Bone marrow (tissue), 2 donors: Measurements from ENCODE around the gene MBD3L5.
A peak's percentile ranks its signal among the peaks of the same experiment; 100 is the strongest.
"Not testable (repeated sequence)": the region's sequence is repeated elsewhere in the genome, so short reads cannot be mapped to it uniquely, and the experiment has no call there.

ENCODE experiments used
- DNase-seq, 2 donors: peaks; one replicate each; lab custom pipeline; 2025; lab: John Stamatoyannopoulos, UW

MBD3L5 gene

DNA sequence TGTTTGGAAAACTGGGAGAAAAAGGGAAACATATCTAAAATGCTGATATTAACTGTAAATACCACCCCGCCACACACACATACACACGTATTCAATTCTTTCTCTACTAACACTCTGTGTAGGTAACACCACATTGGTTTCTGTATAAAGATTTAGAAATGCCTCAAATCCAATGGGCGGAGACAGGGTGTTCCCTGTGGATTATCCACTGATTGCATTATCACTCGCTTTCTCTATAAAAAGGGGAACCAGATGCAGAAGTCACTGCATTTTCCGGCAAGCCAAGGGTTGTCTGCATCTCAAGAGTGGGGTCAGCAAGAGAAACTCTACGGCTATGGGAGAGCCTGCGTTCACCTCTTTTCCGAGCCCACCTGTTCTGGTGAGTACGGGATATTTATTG is at the start of gene MBD3L5:
MBD3L5 (plus strand) TSS at position 301 of the 400 bp plus-strand sequence; CDS start at position 335, 34 bp downstream.
- not testable (repeated sequence) for DNase-seq

DNA sequence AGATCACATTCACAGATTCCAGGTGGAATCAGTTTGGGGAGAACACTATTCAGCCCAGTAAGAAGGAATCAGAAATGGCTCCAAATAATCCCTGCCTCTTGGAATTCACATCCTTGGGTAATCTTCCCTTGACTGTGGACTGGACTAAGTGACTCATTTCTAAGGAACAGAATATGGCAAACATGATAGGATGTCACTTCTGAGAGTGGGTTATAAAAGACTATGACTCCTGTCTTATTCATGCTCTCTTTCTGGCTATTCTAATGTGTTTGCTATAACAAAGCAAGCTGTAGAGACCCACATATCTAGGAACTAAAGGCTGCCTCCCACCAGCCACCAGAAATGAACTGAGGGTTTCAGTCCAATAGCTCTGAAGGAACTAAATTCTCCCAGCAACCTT is 46.9 kb upstream of the MBD3L5 start:
- DNase-seq = no peak

DNA sequence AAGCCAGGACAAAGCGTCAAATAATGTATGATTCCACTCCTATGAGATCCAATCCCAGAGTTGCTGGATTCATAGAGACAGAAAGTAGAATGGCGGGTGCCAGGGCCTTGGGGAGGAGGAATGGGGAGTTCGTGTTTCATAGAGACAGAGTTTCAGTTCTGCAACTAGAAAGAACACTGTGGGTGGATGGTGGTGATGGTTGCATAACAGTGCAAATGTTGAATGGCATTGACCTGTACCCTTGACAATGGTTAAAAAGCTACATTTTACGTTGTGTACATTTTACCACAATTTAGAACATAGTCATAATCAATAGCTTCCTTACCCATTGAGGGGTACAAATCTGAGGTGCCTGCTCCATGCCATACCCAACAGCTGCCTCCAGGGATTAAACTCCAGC is 42.5 kb upstream of the MBD3L5 start:
- no peak for DNase-seq

DNA sequence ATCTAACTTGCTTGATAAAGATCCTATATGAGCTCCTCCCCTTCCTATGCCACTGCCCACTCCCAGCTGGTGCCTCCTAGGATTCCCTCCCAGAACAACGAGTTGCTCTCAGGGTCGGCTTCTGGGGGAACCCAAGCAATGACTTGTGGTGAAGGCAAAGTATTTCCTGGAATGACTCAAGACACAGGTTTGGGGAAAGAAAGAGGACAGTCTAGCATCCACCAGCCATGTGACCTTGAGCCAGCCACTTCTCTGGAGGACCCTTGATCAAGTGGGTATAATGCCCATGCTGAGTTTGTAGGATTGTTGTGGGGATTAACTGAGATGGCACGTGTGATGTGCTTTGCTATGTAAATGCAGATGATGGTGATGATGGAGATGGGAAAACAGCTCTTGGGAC is 42.1 kb upstream of the MBD3L5 start:
- DNase-seq = no peak

DNA sequence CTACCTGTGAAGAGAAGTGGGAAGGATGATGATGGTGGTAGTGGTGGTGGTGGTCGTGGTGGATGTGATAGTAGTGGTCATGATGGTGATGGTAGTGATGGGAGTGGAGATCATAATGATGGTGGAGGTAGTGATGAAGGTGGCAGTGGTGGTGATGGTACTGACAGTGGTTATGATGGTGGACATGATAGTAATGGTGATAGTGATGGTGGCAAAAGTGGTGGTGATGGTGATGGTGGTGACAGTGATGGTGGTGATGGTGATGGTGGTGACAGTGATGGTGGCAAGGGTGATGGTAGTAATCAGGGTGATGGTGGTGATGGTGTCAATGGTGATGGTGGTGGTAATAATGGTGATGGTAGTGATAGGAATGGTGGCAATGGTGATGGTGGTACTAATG is 35.3 kb upstream of the MBD3L5 start:
- DNase-seq = no peak

DNA sequence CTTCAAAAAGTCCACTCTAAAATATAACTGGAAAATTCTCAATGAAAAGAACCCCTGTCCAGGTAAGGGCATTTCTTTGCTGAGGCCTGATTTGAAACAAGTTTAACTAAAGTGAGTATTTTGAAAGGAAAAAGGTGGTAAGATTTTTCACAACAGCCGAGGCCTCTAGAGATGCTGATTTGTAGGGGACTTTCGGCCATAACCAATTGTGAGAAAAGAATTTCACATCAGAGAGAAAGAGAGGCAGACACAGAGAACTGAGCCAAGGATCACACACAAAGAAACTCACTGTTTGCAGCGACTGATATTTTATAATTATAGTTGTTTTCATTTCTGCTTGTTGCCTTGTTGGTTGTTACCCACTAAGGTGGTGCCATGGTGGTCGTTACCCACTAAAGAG is 33.6 kb upstream of the MBD3L5 start:
- DNase-seq = no peak

DNA sequence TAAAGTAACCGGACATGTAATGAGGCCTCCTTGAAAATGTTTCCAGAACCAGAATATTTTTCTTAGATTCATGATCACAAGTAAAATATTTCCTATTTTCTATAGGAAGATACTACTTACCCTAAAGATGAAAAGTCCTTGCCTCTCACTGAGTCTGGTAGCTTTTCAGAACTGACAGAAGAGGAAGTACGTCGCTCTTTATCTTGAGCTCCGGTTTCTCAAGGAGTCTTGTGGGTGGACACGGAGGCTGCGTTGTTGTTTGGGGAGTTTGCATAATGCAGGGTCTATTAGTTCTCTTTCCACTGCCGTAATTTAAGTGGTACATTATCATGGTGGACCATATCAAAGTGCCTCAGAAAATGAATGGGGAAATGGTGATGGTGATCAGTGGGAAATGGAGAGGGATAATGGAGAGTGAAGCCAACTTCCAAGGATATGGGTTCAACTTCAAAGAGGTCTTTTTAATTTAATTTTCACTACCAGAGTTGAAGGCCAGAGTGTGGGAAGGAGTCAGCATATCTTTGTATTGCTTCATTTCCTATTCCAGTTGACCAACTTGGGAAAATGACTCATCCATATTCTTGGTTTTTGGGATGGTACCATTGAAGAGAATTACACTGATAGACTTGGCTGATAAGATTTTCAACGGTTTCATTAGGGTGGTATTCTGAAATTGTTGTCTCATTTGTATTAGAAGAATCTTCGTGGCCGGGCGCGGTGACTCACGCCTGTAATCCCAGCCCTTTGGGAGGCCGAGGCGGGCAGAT is 32.5 kb upstream of the MBD3L5 start:
- no peak for DNase-seq

DNA sequence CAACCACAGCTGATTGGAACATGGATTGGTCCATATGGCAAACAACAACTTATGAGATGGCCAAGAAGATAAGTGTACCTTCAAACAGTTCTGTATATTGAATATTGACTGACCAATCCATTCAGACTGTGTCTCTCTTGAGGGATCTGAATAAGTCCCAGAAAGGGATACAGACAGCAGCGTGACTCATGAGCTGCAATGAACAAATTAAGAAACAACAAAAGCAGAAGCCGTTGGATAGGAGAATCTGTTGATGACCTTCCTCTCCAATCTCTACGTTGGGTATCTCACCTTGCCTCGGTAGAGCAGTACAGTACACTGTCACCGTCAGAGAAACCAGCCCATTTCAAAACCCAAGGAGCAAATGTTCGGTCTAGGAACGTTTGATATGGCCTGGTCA is 30.4 kb upstream of the MBD3L5 start:
- no peak for DNase-seq

DNA sequence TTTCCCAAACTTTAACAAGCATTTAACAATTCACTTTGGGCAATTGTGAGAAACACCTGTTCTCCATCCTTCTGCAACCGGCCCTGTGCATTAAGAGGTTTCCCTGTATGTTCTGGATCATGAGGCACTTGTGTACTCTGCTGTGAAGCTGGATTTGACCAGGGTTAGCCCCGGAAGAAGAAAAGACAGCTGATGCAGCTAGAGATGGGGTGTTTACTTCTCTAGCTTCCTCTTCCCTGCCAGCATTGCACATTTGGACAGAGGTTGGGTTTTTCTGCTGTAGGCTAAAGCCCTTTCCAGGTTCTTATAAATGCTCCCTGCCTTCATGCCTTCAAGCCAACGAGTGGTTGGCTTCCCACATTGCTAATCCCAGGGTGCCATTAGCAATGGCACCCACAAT is 30.0 kb upstream of the MBD3L5 start:
- DNase-seq = no peak

DNA sequence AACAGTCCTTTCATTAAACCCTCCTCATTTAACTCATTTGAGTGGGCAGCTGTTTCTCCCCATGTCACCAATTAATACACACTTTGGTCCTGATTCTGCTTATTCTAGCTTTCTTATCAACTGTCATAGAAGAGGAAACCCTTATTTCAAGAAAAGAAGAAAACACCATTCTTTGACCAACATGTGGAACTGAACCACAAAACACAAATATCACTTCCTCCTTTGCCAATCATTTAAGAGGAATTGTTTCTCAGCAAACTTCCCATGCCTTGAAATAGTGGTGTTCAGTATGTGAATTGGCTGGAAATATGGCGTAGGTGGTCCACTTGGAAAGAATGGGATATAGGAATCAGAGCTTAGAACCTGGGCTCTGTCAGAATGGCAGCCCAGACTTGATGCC is 29.6 kb upstream of the MBD3L5 start:
- no peak for DNase-seq

DNA sequence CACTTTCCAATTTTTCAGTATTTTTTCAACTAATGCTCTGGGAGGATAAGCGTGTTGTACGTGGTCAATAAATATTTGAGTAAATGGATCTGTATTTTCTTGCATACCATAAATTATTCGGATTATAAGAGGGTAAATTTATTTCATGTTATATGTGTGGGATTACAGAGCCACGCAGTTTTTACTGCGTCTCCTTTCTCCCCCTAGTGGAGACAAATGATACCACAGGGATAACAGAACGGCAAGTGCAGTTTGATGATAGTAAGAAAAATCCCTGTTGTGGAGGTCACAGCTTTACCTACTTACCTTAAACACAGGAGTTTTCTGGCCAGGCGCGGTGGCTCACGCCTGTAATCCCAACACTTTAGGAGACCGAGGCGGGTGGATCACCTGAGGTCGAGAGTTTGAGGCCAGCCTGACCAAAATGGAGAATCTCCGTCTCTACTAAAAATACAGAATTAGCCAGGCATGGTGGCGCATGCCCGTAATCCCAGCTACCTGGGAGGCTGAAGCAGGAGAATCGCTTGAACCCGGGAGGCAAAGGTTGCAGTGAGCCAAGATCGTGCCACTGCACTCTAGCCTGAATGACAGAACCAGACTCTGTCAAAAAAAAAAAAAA is 26.0 kb upstream of the MBD3L5 start:
- no peak for DNase-seq

DNA sequence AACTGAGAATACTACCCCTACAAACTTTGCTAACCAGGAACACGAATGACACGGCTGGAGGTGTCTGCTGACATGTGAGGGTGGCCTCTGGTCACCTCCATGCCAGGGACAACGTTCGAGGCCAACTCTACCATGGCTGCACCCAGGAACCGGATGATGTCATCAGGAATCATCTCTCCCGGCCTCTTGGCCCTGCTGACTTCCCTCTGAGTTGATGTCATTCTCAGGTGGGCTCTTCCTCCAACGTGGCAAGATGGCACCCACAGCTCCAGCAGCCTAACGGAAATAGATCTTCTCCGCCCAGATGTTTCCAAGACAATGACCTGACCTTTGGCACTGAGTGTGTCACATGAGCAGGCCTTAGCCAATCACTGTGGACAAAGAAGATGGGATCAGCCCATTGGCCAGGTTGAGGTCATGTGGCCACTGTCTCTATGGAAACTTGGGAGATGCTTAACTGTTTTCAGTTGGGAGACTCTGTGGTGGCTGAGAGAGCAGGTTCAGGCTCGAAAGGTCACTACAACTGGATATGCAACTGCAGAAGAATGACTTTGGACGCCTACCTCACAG is 24.2 kb upstream of the MBD3L5 start:
- DNase-seq = no peak

DNA sequence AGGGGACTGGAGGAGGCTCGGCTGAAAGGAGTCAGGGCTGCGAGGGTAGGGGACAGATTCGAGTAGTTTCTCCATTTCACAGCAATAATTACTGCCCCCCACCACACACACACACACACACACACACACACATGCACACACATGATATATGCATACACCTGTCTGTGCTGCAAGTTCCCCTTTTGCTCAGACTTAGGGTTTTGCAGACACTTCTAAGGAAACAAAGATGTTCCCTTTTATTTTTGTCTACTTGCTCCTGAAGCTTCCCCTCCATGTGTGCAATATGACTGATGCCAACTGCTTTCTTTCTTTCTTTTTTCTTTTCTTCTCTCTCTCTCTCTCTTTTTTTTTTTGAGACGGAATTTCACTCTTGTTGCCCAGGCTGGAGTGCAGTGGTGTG is 22.5 kb upstream of the MBD3L5 start:
- DNase-seq = peak in 1 of 2 donors; percentile 22

DNA sequence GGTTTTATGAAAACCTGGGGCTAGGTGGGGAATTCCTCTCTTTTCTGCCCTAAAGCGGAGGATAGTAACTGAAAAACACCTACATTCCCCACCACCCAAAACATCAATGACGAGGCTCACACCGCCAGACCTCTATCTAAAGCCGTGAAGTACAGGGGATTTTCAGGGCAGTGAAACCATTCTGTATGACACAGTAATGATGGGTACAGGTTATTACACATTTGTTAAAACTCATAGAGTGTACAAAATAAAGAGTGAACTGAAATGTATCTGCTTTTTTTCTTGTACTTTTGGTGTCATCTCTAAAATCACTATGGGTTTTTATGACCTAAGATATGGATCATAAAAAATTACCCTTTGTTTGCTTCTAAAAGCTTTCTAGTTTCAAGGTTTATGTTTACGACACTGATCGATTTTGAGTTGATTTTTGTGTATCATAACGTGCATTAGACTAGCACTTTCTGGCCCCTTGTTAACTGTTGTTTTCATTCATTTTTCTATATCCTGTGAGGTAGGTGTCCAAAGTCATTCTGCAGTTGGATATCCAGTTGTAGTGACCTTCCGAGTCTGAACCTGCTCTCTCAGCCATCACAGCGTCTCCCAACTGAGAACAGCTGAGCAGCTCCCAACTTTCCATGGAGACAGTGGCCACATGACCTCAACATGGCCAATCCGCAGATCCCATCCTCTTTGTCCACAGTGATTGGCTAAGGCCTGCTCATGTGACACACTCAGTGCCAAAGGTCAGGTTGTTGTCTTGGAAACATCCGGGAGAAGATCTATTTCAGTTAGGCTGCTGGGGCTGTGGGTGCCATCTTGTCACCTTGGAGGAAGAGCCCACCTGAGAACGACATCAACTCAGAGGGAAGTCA is 19.4 kb upstream of the MBD3L5 start:
- DNase-seq = no peak

DNA sequence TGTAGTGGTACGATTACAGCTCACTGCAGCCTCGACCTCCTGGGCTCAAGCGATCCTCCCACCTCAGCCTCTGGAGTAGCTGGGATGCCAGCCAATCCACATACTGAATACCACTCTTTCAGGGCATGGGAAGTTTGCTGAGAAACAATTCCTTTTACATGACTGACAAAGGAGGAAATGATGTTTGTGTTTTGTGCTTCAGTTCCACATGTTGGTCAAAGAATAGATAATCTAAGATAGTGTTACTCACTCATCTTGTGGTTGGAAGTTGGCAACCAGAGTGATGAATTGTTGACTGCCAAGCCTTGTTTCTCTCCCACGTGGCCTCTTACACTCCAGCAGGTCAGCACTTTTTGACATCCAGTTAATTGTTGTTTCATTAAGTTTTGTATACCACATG is 16.7 kb upstream of the MBD3L5 start:
- DNase-seq = peak in 1 of 2 donors; percentile 17

DNA sequence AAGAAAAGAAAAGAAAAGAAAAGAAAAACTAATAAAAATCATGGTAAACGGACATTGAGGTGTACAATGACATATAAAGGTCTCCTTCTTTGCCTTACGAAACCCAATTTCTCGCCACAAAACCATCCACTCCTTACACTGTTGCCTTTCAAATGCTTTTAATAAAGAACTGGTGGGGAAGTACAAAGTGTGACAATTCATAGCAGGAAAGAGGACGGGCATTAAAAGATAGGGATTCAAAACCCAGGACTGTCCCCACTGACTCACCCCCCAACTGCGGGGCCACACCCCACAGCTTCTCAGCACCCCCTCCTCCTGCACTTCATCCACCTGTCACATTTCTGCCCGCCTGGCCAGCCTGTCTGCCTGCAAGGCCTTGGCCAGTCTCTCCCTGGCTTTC is 11.6 kb upstream of the MBD3L5 start:
- DNase-seq = no peak

DNA sequence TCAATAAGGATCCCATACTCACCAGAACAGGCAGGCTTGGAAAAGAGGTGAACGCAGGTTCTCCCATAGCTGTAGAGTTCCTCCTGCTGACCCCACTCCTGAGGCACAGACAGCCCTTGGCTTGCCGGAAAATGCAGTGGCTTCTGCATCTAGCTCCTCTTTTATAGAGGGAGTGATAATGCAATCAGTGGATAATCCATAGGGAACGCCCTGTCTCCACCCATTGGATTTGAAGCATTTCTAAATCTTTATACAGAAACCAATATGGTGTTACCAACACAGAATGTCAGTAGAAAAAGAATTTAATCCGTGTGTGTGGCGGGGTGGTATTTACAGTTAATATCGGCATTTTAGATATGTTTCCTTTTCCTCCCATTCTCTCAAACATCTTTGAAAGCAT is 9.0 kb upstream of the MBD3L5 start, which contains the start of gene MBD3L2B:
MBD3L2B (minus strand) TSS at position 101 of the 400 bp plus-strand sequence; CDS start at position 67, 34 bp downstream.
- DNase-seq = not testable (repeated sequence)

DNA sequence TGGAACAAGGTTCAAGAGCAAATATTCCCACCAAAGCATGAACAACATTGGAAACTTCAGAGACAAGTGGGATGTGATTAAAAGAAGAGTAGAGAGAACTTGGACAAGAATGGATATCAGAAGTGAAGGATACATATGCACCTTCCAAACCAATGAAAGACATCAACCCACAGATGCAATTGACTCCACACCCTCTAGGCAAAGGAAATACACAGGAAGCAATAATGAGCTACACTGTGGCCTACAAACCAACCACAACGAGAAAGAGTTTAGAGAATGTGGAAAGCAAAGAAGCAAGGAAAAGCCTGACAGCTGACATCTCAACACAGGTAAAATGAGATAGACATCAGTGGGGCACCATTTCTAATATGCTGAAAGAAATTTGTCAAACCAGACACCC is 1.6 kb upstream of the MBD3L5 start:
- DNase-seq = not testable (repeated sequence)

DNA sequence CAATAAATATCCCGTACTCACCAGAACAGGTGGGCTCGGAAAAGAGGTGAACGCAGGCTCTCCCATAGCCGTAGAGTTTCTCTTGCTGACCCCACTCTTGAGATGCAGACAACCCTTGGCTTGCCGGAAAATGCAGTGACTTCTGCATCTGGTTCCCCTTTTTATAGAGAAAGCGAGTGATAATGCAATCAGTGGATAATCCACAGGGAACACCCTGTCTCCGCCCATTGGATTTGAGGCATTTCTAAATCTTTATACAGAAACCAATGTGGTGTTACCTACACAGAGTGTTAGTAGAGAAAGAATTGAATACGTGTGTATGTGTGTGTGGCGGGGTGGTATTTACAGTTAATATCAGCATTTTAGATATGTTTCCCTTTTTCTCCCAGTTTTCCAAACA is 9.7 kb downstream of the MBD3L5 start, which contains the start of gene MBD3L4:
MBD3L4 (minus strand) TSS at position 101 of the 400 bp plus-strand sequence; CDS start at position 66, 35 bp downstream.
- not testable (repeated sequence) for DNase-seq

DNA sequence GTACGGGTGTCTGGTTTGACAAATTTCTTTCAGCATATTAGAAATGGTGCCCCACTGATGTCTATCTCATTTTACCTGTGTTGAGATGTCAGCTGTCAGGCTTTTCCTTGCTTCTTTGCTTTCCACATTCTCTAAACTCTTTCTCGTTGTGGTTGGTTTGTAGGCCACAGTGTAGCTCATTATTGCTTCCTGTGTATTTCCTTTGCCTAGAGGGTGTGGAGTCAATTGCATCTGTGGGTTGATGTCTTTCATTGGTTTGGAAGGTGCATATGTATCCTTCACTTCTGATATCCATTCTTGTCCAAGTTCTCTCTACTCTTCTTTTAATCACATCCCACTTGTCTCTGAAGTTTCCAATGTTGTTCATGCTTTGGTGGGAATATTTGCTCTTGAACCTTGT is 11.2 kb downstream of the MBD3L5 start:
- not testable (repeated sequence) for DNase-seq

DNA sequence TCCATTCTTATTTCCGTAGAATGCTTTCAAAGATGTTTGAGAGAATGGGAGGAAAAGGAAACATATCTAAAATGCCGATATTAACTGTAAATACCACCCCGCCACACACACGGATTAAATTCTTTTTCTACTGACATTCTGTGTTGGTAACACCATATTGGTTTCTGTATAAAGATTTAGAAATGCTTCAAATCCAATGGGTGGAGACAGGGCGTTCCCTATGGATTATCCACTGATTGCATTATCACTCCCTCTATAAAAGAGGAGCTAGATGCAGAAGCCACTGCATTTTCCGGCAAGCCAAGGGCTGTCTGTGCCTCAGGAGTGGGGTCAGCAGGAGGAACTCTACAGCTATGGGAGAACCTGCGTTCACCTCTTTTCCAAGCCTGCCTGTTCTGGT is 18.6 kb downstream of the MBD3L5 start, which contains the start of gene MBD3L2:
MBD3L2 (plus strand) TSS at position 301 of the 400 bp plus-strand sequence; CDS start at position 354, 53 bp downstream.
- not testable (repeated sequence) for DNase-seq

DNA sequence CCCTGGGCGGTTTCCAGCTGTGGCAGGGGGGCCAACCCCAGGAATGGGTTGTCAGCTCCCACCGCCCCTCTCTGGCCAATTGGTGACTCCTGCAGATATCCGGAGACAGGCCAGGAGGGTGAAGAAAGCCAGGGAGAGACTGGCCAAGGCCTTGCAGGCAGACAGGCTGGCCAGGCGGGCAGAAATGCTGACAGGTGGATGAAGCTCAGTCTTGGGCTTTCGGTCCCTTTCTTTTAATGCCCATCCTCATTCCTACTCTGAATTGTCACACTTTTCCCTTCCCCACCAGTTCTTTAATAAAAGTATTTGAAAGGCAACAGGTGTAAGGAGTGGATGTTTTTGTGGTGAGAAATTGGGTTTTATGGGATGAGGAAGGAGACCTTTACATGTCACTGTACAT is 21.0 kb downstream of the MBD3L5 start:
- DNase-seq = not testable (repeated sequence)
